Germinal center (tissue), 1 donor: ENCODE results near the gene LY9.
"Not testable (repeated sequence)": the region's sequence is repeated elsewhere in the genome, so short reads cannot be mapped to it uniquely, and the experiment has no call there.

Experiments used
- DNase-seq: peaks from one replicate; pipeline ENCODE4 v3.0.0; 2012; ENCODE audit warnings: mixed read lengths, low spot score

Gene LY9

GRCh38 chr1:160865337-160865736, 69.4 kb downstream of the LY9 start:
- no peak for DNase-seq

GRCh38 chr1:160866001-160866694, 70.2 kb downstream of the LY9 start:
- DNase-seq, result no peak

GRCh38 chr1:160866695-160867260, 70.8 kb downstream of the LY9 start:
- no peak for DNase-seq

GRCh38 chr1:160867651-160868050, 71.7 kb downstream of the LY9 start:
- not testable (repeated sequence) for DNase-seq

GRCh38 chr1:160868141-160868540, 72.2 kb downstream of the LY9 start:
- no peak for DNase-seq

- no peak for DNase-seq
These were observed 79.0 kb downstream of the LY9 start for GRCh38 chr1:160874935-160875334.

- DNase-seq, result not testable (repeated sequence)
These were observed 79.6 kb downstream of the LY9 start for GRCh38 chr1:160875591-160875990.

GRCh38 chr1:160876311-160876710, 80.3 kb downstream of the LY9 start:
- DNase-seq, result no peak

GRCh38 chr1:160877221-160877620, 81.2 kb downstream of the LY9 start:
- peak; percentile 50 for DNase-seq
